SK-N-MC (cell line): ENCODE measurements around the gene PRMT1.

Source experiments
- EZH2 ChIP-seq: fragments of 200-600 bp; sonication (generic); IDR thresholded peaks from one replicate; pipeline ENCODE4 v1.6.1; 2017; ENCODE audit warnings: antibody characterized with exemption
- POLR2AphosphoS5 ChIP-seq: IDR thresholded peaks from 2 replicates; pipeline ENCODE4 v1.6.1; 2012; ENCODE audit warnings: mild to moderate bottlenecking, low read depth, low read length, borderline replicate concordance

- no peak for TF ChIP-seq POLR2AphosphoS5
- TF ChIP-seq EZH2, result no peak
Measured at GRCh38 chr19:49639401-49640112, 37.5 kb upstream of the PRMT1 start.
